Measurements from ENCODE around the gene FNDC5.

DNA sequence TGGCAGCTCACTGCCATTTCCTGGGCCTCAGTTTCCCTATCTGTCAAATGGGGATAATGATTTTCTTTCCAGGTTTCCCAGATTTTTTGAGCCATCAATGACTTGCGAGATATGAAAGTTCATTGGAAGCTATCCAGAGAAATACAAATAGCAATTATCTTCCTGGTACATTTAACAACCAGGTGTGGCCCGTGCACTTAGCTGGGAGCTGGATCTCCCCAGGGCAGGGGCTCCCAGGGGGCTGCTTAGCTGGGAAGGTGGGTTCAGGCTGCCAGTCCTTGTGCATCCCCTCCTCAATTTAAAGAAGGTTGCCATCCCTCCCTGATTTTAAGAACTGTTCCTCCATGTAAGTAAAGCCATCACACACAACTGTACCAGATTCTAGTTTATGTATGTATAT is 34.1 kb upstream of the FNDC5 start:
- no peak for TF ChIP-seq EZH2 (IDR thresholded peaks at IDR 0.05; ENCODE audit: low read depth, unreplicated experiment)
- TF ChIP-seq, protein P1, sequence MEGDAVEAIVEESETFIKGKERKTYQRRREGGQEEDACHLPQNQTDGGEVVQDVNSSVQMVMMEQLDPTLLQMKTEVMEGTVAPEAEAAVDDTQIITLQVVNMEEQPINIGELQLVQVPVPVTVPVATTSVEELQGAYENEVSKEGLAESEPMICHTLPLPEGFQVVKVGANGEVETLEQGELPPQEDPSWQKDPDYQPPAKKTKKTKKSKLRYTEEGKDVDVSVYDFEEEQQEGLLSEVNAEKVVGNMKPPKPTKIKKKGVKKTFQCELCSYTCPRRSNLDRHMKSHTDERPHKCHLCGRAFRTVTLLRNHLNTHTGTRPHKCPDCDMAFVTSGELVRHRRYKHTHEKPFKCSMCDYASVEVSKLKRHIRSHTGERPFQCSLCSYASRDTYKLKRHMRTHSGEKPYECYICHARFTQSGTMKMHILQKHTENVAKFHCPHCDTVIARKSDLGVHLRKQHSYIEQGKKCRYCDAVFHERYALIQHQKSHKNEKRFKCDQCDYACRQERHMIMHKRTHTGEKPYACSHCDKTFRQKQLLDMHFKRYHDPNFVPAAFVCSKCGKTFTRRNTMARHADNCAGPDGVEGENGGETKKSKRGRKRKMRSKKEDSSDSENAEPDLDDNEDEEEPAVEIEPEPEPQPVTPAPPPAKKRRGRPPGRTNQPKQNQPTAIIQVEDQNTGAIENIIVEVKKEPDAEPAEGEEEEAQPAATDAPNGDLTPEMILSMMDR (conservative IDR thresholded peaks at IDR 0.05; ENCODE audit: low read depth in 2 of 2), result no peak
- TF ChIP-seq POLR2AphosphoS5 (IDR thresholded peaks at IDR 0.05; ENCODE audit: low read depth), result no peak

Data from GM23338 (cell line).